Lower lobe of right lung (tissue), 2 donors: ENCODE measurements around the gene ASPN. TPM values are rescaled to one million over a fixed set of nuclear protein-coding genes. Genes with fewer than 3 reads are reported as not detected.
"Not testable (repeated sequence)": the region's sequence is repeated elsewhere in the genome, so short reads cannot be mapped to it uniquely, and the experiment has no call there.

Experiments
- ATAC-seq, 2 donors: fragments of 200-7000 bp; cut with Tn5 transposase; one replicate each; pipeline ENCODE4 v1.9.1; 2020 to 2022; ENCODE audit warnings: mild to moderate bottlenecking in 2 of 2, moderate library complexity in 2 of 2
- DNase-seq: peaks from one replicate; pipeline ENCODE4 v3.0.0-alpha.2; 2020
- H3K27ac ChIP-seq: fragments of 200-600 bp; one replicate; pipeline ENCODE4 v1.8.0; 2022
- H3K27me3 ChIP-seq: fragments of 200-600 bp; one replicate; pipeline ENCODE4 v1.8.0; 2022; ENCODE audit warnings: low read depth
- H3K36me3 ChIP-seq: fragments of 200-600 bp; one replicate; pipeline ENCODE4 v1.8.0; 2022; ENCODE audit warnings: mild to moderate bottlenecking
- H3K4me1 ChIP-seq: fragments of 200-600 bp; one replicate; pipeline ENCODE4 v1.8.0; 2022
- H3K4me3 ChIP-seq: fragments of 200-600 bp; one replicate; pipeline ENCODE4 v1.8.0; 2022; ENCODE audit warnings: mild to moderate bottlenecking
- H3K9me3 ChIP-seq: fragments of 200-600 bp; one replicate; pipeline ENCODE4 v1.8.0; 2022
- intact Hi-C: fragments of 100-400 bp; cut with DNase I; formaldehyde crosslinking; loops from one replicate; pipeline ENCODE4 v1.11.0; 2022
- total RNA-seq: library from RNA; stranded (reverse); fragmentation: NEBNext Ultra II Directional; extraction: Animal tissue kit (Norgen Biotek cat#: 25700); gene quantifications from one replicate; pipeline ENCODE4 v1.2.1, GENCODE V29; 2021
- TF ChIP-seq, protein P1 (sequence below): fragments of 200-600 bp; IDR thresholded peaks from one replicate; pipeline ENCODE4 v1.8.0; 2022; ENCODE audit warnings: antibody characterized with exemption, mild to moderate bottlenecking
- donor health status: DM: no; HTN: yes; CAD: no; lungs with severe emphysema.

Gene ASPN
- total RNA-seq, 1 donor from 2014 or later = 2.3 TPM

DNA sequence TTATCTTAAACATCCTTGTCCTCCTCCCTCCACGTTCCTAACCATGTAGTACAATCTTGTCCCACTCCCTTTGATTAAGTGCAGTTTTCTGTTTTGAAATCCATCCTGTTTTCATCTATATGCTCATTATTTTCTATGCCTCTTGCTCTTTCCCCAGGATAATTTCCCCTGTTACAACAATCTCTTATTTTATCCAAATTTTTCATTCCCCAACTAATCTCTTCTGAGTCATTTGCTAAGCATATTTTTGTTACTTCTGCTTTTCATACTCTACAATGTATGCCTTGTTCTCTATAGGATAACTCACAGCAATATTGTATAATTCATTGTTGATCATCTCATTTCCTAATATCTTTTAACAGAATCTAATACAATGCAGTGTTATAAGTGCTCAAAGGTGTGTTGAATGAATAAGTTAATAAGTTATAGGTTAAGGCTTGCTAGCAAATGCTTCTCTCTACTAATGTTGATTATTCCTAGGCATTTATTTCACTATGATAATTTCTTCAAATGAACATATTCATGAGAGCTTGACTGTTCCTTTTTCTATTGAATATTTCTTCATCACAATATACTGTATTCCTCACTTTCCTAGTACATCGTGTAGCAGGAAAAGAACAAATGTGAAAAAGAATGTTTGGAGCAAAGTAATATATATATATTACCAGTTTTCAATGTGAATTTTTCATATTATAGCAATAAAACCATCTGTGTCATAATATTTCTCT lies 59.5 kb downstream of the ASPN start:
- H3K9me3 ChIP-seq = no peaks in the 10 kb centered on the region
- ATAC-seq = no peak
- intact Hi-C loops = no loop called here
- H3K4me1 ChIP-seq = no peaks in the 10 kb centered on the region
- no peaks in the 10 kb centered on the region for H3K36me3 ChIP-seq
- peak overlapping the region; percentile 32 for H3K4me3 ChIP-seq
- H3K27ac ChIP-seq = no peak overlapping the region
- TF ChIP-seq, protein P1, sequence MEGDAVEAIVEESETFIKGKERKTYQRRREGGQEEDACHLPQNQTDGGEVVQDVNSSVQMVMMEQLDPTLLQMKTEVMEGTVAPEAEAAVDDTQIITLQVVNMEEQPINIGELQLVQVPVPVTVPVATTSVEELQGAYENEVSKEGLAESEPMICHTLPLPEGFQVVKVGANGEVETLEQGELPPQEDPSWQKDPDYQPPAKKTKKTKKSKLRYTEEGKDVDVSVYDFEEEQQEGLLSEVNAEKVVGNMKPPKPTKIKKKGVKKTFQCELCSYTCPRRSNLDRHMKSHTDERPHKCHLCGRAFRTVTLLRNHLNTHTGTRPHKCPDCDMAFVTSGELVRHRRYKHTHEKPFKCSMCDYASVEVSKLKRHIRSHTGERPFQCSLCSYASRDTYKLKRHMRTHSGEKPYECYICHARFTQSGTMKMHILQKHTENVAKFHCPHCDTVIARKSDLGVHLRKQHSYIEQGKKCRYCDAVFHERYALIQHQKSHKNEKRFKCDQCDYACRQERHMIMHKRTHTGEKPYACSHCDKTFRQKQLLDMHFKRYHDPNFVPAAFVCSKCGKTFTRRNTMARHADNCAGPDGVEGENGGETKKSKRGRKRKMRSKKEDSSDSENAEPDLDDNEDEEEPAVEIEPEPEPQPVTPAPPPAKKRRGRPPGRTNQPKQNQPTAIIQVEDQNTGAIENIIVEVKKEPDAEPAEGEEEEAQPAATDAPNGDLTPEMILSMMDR = no peak
- H3K27me3 ChIP-seq = no peaks in the 10 kb centered on the region
- DNase-seq = no peak

DNA sequence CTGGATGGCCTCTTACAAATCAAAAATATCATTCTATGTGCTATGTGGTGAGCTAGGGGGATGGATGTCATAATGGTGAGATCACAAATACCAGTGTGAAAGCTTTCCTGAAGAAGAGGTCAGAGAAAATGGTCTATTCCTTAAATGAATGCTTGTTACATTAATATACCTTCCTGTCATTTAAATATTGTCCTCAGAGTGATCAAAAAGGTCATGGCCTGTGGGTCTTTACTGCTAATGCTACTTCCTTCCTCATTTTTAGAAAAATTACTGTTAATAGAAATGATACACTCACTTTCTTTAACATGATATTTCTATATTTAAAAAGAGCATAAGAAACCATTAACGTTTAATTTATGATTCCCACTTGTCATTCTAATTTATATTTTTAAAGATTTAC lies 67.7 kb downstream of the ASPN start:
- Histone ChIP-seq H3K4me3 (no peak overlapping the region), H3K4me1 (no peaks in the 10 kb centered on the region), H3K9me3 (no peaks in the 10 kb centered on the region), H3K27ac (no peak overlapping the region), H3K36me3 (no peaks in the 10 kb centered on the region), H3K27me3 (no peaks in the 10 kb centered on the region)
- intact Hi-C loops = no loop called here
- DNase-seq (no peak), ATAC-seq (no peak)
- TF ChIP-seq, protein P1 = no peak

DNA sequence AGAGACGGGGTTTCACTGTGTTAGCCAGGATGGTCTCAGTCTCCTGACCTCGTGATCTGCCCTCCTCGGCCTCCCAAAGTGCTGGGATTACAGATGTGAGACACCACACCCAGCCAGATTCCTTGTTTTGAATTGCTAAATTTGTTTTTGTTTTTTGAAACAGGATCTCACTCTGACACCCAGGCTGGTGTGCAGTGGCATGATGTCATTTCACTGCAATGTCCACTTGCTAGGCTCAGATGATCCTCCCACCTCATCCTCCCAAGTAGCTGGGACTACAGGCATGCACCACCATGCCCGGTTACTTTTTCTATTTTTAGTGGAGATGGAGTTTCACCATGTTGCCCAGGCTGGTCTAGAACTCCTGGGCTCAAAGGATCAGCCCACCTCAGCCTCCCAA lies 71.1 kb downstream of the ASPN start:
- ATAC-seq, H3K27me3 ChIP-seq, H3K36me3 ChIP-seq, H3K4me3 ChIP-seq, DNase-seq, H3K9me3 ChIP-seq, intact Hi-C loops, H3K27ac ChIP-seq, H3K4me1 ChIP-seq: not testable (repeated sequence)

DNA sequence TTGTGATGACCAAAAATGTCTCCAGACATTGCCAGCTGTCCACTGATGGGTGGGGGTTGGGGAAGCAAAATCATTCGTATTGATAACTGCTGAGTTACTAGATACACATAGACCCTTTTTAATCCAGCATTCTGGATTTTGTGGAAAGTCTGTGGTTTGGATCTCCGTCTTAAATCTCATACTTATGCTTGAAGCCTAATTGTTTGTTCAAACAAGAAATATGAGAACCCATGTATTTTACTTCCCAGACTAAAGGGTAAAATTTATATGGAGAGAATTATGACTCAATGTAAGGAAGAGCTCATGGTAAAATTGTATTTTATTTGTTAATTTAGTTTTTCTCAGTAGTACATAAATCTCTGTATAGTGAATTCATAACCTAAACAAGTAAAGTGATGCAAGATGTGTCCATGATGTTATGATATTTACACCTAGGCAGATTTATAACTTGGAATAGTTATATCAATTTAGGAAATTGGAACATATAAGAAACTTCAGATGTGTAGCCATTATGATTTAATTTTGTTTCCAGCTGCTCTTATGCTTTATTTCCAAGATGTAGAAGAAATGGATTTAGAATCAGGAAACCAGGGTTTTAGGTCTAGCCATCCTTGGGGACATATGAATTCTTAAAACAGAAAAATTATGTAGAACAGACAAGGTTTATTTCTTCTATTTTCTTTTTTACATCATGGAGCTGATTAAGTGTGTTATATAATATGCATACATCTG lies 73.4 kb downstream of the ASPN start:
- DNase-seq (no peak), ATAC-seq (no peak)
- H3K36me3 ChIP-seq = no peaks in the 10 kb centered on the region
- no peaks in the 10 kb centered on the region for H3K9me3 ChIP-seq
- no peaks in the 10 kb centered on the region for H3K27me3 ChIP-seq
- peaks cover 11% of the 10 kb centered on the region for H3K4me1 ChIP-seq
- H3K27ac ChIP-seq = no peak overlapping the region
- TF ChIP-seq, protein P1 = no peak
- intact Hi-C loops = no loop called here
- no peak overlapping the region for H3K4me3 ChIP-seq

DNA sequence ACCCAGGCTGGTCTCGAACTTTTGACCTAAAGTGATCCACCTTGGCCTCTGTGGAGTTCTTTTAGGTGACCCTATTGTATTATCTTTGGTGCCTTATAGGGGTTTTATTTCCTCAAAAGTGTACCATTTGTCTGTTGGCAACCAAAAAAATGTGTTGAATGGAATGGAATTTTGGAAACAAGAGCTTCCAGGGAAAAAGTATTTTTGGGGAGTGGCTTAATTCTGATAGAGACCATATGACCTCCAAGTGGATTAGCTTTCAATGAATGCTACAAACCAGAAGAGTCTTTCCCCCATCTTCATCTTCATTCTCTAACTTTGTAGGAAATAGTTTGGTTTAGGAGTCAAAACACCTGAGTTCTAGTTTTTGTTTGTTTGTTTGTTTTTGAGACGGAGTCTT lies 74.5 kb downstream of the ASPN start:
- peaks cover 11% of the 10 kb centered on the region for H3K4me1 ChIP-seq
- H3K27ac ChIP-seq = no peak overlapping the region
- DNase-seq (no peak), ATAC-seq (no peak)
- TF ChIP-seq, protein P1 = no peak
- H3K9me3 ChIP-seq = no peaks in the 10 kb centered on the region
- intact Hi-C loops = no loop called here
- H3K4me3 ChIP-seq = no peak overlapping the region
- H3K27me3 ChIP-seq = no peaks in the 10 kb centered on the region
- H3K36me3 ChIP-seq = no peaks in the 10 kb centered on the region

DNA sequence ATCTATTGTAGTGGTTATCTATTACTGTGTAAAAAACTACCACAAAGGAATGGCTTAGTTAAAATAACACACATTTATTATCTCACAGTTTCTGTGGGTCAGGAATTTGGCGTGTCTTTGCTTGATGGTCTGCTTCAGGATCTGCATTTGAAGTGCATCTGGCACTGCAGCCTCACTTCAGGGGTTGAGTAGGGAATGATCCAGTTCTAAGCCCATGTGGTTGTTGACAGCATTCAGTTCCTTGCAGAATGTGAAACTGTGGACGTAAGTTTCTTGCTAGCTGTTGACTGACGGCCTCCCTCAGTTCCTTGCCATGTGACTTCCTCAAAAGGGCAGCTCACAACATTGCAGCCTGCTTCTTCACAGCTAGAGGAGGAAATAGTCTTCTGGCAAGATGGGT lies 75.8 kb downstream of the ASPN start:
- intact Hi-C loops = no loop called here
- Histone ChIP-seq H3K9me3 (no peaks in the 10 kb centered on the region), H3K4me1 (peaks cover 11% of the 10 kb centered on the region), H3K27me3 (no peaks in the 10 kb centered on the region), H3K36me3 (no peaks in the 10 kb centered on the region), H3K4me3 (no peak overlapping the region), H3K27ac (peak overlapping the region; percentile 46)
- ATAC-seq (peak; percentile 74 to 86), DNase-seq (no peak)
- TF ChIP-seq, protein P1 = no peak
